Naive thymus-derived CD4-positive, alpha-beta T cell (primary cell): ENCODE measurements around the gene FAM241A. TPM values are rescaled to one million over a fixed set of nuclear protein-coding genes. Genes with fewer than 3 reads are reported as not detected.
A peak's percentile ranks its signal among the peaks of the same experiment; 100 is the strongest.
"Not testable (repeated sequence)": the region's sequence is repeated elsewhere in the genome, so short reads cannot be mapped to it uniquely, and the experiment has no call there.

Experiments
- ATAC-seq: fragments of 150-1000 bp; cut with Tn5 transposase; 2 replicates; pipeline ENCODE4 v1.10.0; 2021; ENCODE audit warnings: mild to moderate bottlenecking, moderate library complexity
- CTCF ChIA-PET: fragments of 350-600 bp; sonication (Branson Sonifier 250); formaldehyde crosslinking; loops from one replicate; lab custom pipeline; 2021; ENCODE audit warnings: antibody characterized with exemption; lab: Charles Lee
- POLR2A ChIA-PET: fragments of 350-600 bp; sonication (Branson Sonifier 250); formaldehyde crosslinking; loops from one replicate; lab custom pipeline; 2021; ENCODE audit warnings: antibody characterized with exemption, inconsistent platforms; lab: Charles Lee
- DNase-seq, 9 donors: peaks; one replicate each; pipeline versions ENCODE4 v3.0.0 to v3.0.0-alpha.2; 2020 to 2022; ENCODE audit warnings: mixed read lengths in 1 of 9
- H3K27ac ChIP-seq: one replicate; pipeline ENCODE4 v1.7.0; 2013; ENCODE audit warnings: mild to moderate bottlenecking, low read depth, low read length, moderate library complexity
- H3K27me3 ChIP-seq, 2 donors: one replicate each; pipeline ENCODE4 v1.7.0; 2013; ENCODE audit warnings: low read length in 2 of 2, mild to moderate bottlenecking in 2 of 2, moderate library complexity in 2 of 2; ENCODE audit not compliant: control insufficient read depth in 2 of 2, insufficient read depth in 2 of 2
- H3K36me3 ChIP-seq, 3 experiments: 1 replicate in 2 of 3; 2 replicates in 1 of 3; pipeline ENCODE4 v1.7.0; 2013; ENCODE audit warnings: low read length in 3 of 3, mild to moderate bottlenecking in 3 of 3, moderate library complexity in 1 of 3; ENCODE audit not compliant: insufficient read depth in 3 of 3, control insufficient read depth in 2 of 3
- H3K4me1 ChIP-seq, 2 donors: one replicate each; pipeline ENCODE4 v1.7.0; 2013; ENCODE audit warnings: low read length in 2 of 2, mild to moderate bottlenecking in 2 of 2, moderate library complexity in 1 of 2; ENCODE audit not compliant: control insufficient read depth in 2 of 2, insufficient read depth in 2 of 2
- H3K4me3 ChIP-seq: 2 replicates; pipeline ENCODE4 v1.7.0; 2013; ENCODE audit warnings: mild to moderate bottlenecking, low read length
- H3K9me3 ChIP-seq, 3 experiments: 1 replicate in 2 of 3; 2 replicates in 1 of 3; pipeline ENCODE4 v1.7.0; 2013; ENCODE audit warnings: low read length in 3 of 3; ENCODE audit not compliant: control insufficient read depth in 2 of 3
- H3K27ac Mint-ChIP-seq, 9 donors: one replicate each; pipeline ENCODE4 v1.8.0; 2020 to 2022; ENCODE audit warnings: mixed read lengths in 9 of 9, mild to moderate bottlenecking in 8 of 9, moderate library complexity in 5 of 9, inconsistent platforms in 2 of 9
- H3K27me3 Mint-ChIP-seq, 5 donors: one replicate each; pipeline ENCODE4 v1.8.0; 2021 to 2022; ENCODE audit warnings: mixed read lengths in 5 of 5, mild to moderate bottlenecking in 1 of 5
- H3K36me3 Mint-ChIP-seq, 5 donors: one replicate each; pipeline ENCODE4 v1.8.0; 2020 to 2022; ENCODE audit warnings: mixed read lengths in 5 of 5, mild to moderate bottlenecking in 3 of 5, inconsistent platforms in 1 of 5
- H3K4me1 Mint-ChIP-seq, 7 donors: one replicate each; pipeline ENCODE4 v1.8.0; 2020 to 2022; ENCODE audit warnings: mixed read lengths in 7 of 7, mild to moderate bottlenecking in 3 of 7, inconsistent platforms in 1 of 7
- H3K4me3 Mint-ChIP-seq, 10 donors: one replicate each; pipeline ENCODE4 v1.8.0; 2020 to 2022; ENCODE audit warnings: mild to moderate bottlenecking in 10 of 10, mixed read lengths in 10 of 10, moderate library complexity in 6 of 10, inconsistent platforms in 2 of 10
- H3K9me3 Mint-ChIP-seq, 11 donors: one replicate each; pipeline ENCODE4 v1.8.0; 2020 to 2022; ENCODE audit warnings: mixed read lengths in 11 of 11, mild to moderate bottlenecking in 4 of 11, inconsistent platforms in 1 of 11, moderate library complexity in 1 of 11
- intact Hi-C, 2 donors: fragments of 100-400 bp; cut with micrococcal nuclease; formaldehyde crosslinking; loops; one replicate each; pipeline ENCODE4 v1.15.1; 2023
- polyA plus RNA-seq, 2 donors: library from polyadenylated mRNA; unstranded; fragments of 300-500 nt; fragmentation: Illumina TruSeq; gene quantifications; one replicate each; pipeline ENCODE4 v1.2.3, GENCODE V29; 2021
- total RNA-seq, 6 experiments: library from RNA in 5 of 6; stranded (reverse) in 5 of 6; gene quantifications; 1 replicate in 5 of 6; 2 replicates in 1 of 6; pipeline ENCODE4 v1.2.3 and lab custom pipeline; 2021 to 2026

The FAM241A gene
- total and polyA plus RNA-seq, 7 experiments from 2014 or later, result 1.2 to 2.4 (median 2.0) TPM

DNA sequence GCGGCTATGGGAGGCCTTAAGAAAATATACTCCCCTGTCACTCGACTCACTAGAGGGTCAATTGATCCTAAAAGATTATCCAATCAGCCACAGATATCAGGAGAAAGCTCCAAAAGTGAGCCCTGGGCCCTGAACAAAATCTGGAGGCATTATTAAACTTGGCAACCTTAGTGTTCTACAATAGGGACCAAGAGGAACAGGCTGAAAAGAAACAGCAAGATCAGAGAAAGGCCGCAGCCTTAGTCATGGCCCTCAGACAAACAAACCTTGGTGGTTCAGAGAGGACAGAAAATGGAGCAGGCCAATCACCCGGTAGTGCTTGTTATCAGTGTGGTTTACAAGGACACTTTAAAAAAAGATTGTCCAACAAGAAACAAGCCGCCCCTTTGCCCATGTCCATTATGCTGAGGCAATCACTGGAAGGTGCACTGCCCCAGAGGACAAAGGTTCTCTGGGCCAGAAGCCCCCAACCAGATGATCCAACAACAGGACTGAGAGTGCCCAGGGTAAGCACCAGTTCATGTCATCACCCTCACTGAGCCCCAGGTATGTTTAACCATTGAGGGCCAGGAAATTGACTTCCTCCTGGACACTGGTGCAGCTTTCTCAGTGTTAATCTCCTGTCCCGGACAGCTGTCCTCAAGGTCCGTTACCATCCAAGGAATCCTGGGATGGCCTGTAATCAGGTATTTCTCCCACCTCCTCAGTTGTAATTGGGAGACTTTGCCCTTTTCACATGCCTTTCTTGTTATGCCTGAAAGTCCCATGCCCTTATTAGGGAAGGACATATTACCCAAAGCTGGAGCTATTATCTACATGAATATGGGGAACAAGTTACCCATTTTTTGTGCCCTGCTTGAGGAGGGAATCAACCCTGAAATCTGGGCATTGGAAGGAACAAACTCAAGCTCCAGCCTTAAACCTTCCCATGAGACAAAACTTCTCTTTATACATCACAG lies 63.2 kb downstream of the FAM241A start:
- H3K36me3 ChIP-seq, H3K36me3 Mint-ChIP-seq, H3K4me3 ChIP-seq, H3K9me3 ChIP-seq, ATAC-seq, H3K4me1 Mint-ChIP-seq, H3K27ac Mint-ChIP-seq, intact Hi-C loops, CTCF ChIA-PET, H3K4me3 Mint-ChIP-seq, H3K9me3 Mint-ChIP-seq, H3K27me3 ChIP-seq, DNase-seq, H3K27me3 Mint-ChIP-seq, POLR2A ChIA-PET, H3K27ac ChIP-seq, H3K4me1 ChIP-seq: not testable (repeated sequence)

DNA sequence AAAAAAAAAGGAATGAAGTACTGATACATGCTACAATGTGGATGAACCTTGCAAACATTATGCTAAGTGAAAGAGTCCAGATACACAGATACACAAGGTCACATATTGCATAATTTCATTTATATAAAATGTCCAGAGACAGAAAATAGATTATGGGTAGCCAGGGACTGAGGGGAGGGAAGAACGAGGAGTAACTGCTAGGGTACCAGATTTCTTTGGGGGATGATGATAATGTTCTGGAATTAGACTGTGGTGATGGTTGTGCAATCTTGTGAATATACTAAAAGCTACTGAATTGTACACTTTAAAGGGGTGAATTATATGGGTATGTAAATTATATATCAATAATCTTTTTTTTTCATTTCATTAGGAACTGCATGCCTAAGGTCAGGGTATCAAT lies 65.5 kb downstream of the FAM241A start:
- ChIA-PET CTCF (no interaction called here), POLR2A (no interaction called here)
- no peaks in the 10 kb centered on the region for H3K9me3 ChIP-seq
- ATAC-seq (no peak), DNase-seq (no peak)
- intact Hi-C loops, result loop anchor here in 1 of 2 donors (5.0 kb wide), 1 partner anchor 43 kb away; no protein-coding TSS in a partner anchor
- no peak overlapping the region for H3K4me3 ChIP-seq
- Mint-ChIP-seq H3K27ac (no peak overlapping the region), H3K36me3 (no peaks in the 10 kb centered on the region), H3K4me1 (peaks cover 0 to 9% (median 4%) of the 10 kb centered on the region in 7 donors), H3K4me3 (no peak overlapping the region), H3K9me3 (no peaks in the 10 kb centered on the region), H3K27me3 (peaks cover 0 to 7% (median 0%) of the 10 kb centered on the region in 5 donors)
- no peaks in the 10 kb centered on the region for H3K36me3 ChIP-seq
- no peaks in the 10 kb centered on the region for H3K27me3 ChIP-seq
- no peaks in the 10 kb centered on the region for H3K4me1 ChIP-seq
- H3K27ac ChIP-seq, result no peak overlapping the region

DNA sequence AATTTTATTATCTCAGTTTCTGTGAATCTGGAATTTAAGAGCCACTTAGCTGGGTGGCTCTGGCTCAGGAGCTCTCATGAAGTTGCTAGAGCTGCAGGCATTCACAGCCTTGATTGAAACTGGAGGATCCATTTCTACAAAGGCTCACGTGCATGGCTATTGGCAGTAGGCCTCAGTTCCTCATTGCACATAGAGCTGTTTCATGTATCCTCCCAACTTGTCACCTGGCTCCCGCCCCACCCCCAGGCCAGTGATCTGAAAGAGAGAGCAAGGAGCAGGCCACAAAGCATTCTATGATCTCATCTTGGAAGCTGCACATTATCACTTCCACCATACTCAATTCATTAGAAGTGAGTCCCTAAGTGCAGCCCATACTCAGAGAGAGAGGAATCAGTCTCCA lies 67.8 kb downstream of the FAM241A start:
- Histone ChIP-seq H3K27me3 (no peaks in the 10 kb centered on the region), H3K36me3 (no peaks in the 10 kb centered on the region), H3K4me1 (no peaks in the 10 kb centered on the region), H3K9me3 (no peaks in the 10 kb centered on the region), H3K4me3 (no peak overlapping the region), H3K27ac (no peak overlapping the region)
- no peaks in the 10 kb centered on the region for H3K36me3 Mint-ChIP-seq
- no peaks in the 10 kb centered on the region for H3K9me3 Mint-ChIP-seq
- DNase-seq (no peak), ATAC-seq (no peak)
- no peak overlapping the region for H3K4me3 Mint-ChIP-seq
- CTCF ChIA-PET, result interaction anchor here (1.9 to 5.2 kb wide), 2 partner anchors 20 to 311 kb away, joined by 6 to 35 read pairs; no protein-coding TSS in a partner anchor
- POLR2A ChIA-PET, result no interaction called here
- peaks cover 0 to 9% (median 4%) of the 10 kb centered on the region in 7 donors for H3K4me1 Mint-ChIP-seq
- H3K27ac Mint-ChIP-seq, result no peak overlapping the region
- intact Hi-C loops, result loop anchor here in 1 of 2 donors (5.0 kb wide), 1 partner anchor 46 kb away; no protein-coding TSS in a partner anchor
- H3K27me3 Mint-ChIP-seq, result peaks cover 0 to 7% (median 0%) of the 10 kb centered on the region in 5 donors

DNA sequence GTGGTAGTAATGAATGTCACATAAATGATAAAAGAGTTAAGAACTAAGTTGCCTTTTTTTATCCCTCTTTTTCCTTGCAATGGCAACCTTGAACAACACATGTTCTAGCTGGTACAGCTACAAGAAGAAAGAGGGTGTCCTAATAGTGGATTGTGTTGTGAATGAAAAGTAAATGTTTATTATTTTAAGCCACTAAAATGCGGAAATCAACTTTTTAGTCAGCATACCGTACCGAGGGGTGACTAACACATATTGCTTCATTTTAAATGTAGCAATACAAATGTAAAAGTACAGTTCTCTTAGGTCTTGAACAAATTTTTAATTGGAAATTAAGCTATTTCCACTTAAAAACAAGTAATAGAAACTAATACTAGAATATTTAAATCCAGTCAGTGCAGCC lies 68.6 kb downstream of the FAM241A start:
- no peaks in the 10 kb centered on the region for H3K27me3 ChIP-seq
- no peak for DNase-seq
- peaks cover 0 to 9% (median 4%) of the 10 kb centered on the region in 7 donors for H3K4me1 Mint-ChIP-seq
- no peaks in the 10 kb centered on the region for H3K36me3 Mint-ChIP-seq
- peak; percentile 44 for ATAC-seq
- H3K9me3 ChIP-seq, result no peaks in the 10 kb centered on the region
- no peaks in the 10 kb centered on the region for H3K4me1 ChIP-seq
- ChIA-PET CTCF (interaction anchor here (0.7 to 5.2 kb wide), 8 partner anchors 20 to 428 kb away, joined by 3 to 35 read pairs (median 4); no protein-coding TSS in a partner anchor), POLR2A (interaction anchor here (1.0 to 1.5 kb wide), 2 partner anchors 18 to 20 kb away, joined by 4 to 6 read pairs; partner anchors contain the start of gene AP1AR)
- H3K4me3 Mint-ChIP-seq, result no peak overlapping the region
- peaks cover 0 to 7% (median 0%) of the 10 kb centered on the region in 5 donors for H3K27me3 Mint-ChIP-seq
- H3K27ac Mint-ChIP-seq, result peak overlapping the region in 2 of 9 donors; percentile 5 to 6
- H3K9me3 Mint-ChIP-seq, result no peaks in the 10 kb centered on the region
- H3K4me3 ChIP-seq, result no peak overlapping the region
- no peak overlapping the region for H3K27ac ChIP-seq
- H3K36me3 ChIP-seq, result no peaks in the 10 kb centered on the region
- intact Hi-C loops, result loop anchor here (1.0 to 5.0 kb wide), 9 partner anchors 18 to 390 kb away; no protein-coding TSS in a partner anchor

DNA sequence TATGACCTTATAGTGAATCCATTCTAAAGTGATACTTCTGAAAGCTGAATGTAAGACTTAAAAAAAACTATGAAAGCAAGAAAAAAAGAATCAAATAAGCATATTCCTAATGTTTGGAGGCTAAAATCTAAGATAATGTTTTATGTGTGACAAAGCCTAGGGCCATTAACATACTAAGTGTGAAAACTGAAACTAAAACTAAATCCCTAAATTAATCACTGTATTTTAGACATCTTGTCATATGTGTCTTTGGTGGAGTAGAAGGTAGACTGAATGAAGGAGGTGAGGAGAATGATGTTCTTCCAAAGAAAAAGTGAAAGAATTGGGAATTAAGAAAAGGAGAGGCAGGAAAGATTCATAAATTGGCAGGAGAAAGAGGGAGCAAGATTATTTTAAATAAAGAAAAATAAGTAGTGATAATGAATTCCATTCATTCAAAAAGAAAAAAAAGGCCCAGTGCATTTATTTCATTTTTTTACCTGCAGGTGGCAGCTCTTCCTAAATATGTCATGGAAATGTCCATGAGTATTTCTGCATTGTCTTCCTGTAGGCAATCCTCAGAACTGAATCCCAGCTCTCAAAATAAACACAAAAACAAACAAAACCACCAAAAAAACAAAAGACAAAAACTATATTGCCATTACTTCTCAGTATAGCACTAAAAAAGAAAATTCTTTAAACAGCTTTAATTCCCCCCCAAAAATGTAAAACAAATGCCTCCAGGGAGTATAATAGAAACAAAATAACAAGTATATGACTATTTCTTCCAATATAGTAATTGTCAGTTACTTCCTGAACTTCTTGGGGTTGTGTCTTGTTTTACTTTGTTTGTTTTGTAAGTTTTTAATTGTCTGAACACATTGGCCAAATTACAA lies 69.4 kb downstream of the FAM241A start:
- Mint-ChIP-seq H3K4me1 (peaks cover 0 to 9% (median 4%) of the 10 kb centered on the region in 7 donors), H3K9me3 (no peaks in the 10 kb centered on the region), H3K27ac (peak overlapping the region in 2 of 9 donors; percentile 5 to 7), H3K36me3 (no peaks in the 10 kb centered on the region), H3K27me3 (peaks cover 0 to 6% (median 0%) of the 10 kb centered on the region in 5 donors), H3K4me3 (no peak overlapping the region)
- Histone ChIP-seq H3K9me3 (no peaks in the 10 kb centered on the region), H3K4me1 (no peaks in the 10 kb centered on the region), H3K36me3 (no peaks in the 10 kb centered on the region), H3K27ac (no peak overlapping the region), H3K27me3 (no peaks in the 10 kb centered on the region), H3K4me3 (no peak overlapping the region)
- POLR2A ChIA-PET, result interaction anchor here (0.7 to 1.5 kb wide), 3 partner anchors 17 to 281 kb away, joined by 3 to 6 read pairs (median 4); partner anchors contain the start of gene AP1AR
- CTCF ChIA-PET, result interaction anchor here (0.7 to 5.2 kb wide), 11 partner anchors 9 to 428 kb away, joined by 3 to 35 read pairs (median 3); no protein-coding TSS in a partner anchor
- ATAC-seq, result no peak
- peak in 3 of 9 donors; percentile 16 to 26 (median 20) for DNase-seq
- intact Hi-C loops, result loop anchor here (1.0 to 5.0 kb wide), 9 partner anchors 18 to 390 kb away; no protein-coding TSS in a partner anchor
